Testis (tissue), 2 donors: Measurements from ENCODE around the gene ZSCAN1.

Experiments
- CTCF ChIP-seq, 3 experiments: fragments of 450-650 bp in 2 of 3; fragments of 200-600 bp in 1 of 3; sonication (generic) in 1 of 3; IDR thresholded peaks; one replicate each; pipeline ENCODE4 v1.5.1; 2016 to 2019; ENCODE audit warnings: antibody characterized with exemption in 3 of 3, mild to moderate bottlenecking in 2 of 3, moderate library complexity in 1 of 3
- POLR2A ChIP-seq: fragments of 450-650 bp; IDR thresholded peaks from one replicate; pipeline ENCODE4 v1.6.1; 2017; ENCODE audit warnings: antibody characterized with exemption, mild to moderate bottlenecking, moderate library complexity

GRCh38 chr19:58084596-58085347 is 50.9 kb downstream of the ZSCAN1 start:
- TF ChIP-seq CTCF (IDR thresholded peaks at IDR 0.05) (no peak), POLR2A (no peak)
